HepG2 (cell line): ENCODE measurements around the gene RING1. TPM values are rescaled to one million over a fixed set of nuclear protein-coding genes. Genes with fewer than 3 reads are reported as not detected.
A peak's percentile ranks its signal among the peaks of the same experiment; 100 is the strongest.

Source experiments
- ARID2 ChIP-seq: sonication (generic); formaldehyde crosslinking; IDR thresholded peaks from 2 replicates; pipeline ENCODE4 v1.8.1; 2022; ENCODE audit warnings: mild to moderate bottlenecking, missing genetic modification reagents, borderline replicate concordance
- ATF7-NPFF ChIP-seq: sonication (generic); formaldehyde crosslinking; IDR thresholded peaks from 2 replicates; pipeline ENCODE4 v1.8.1; 2023; ENCODE audit warnings: mild to moderate bottlenecking, low read depth, missing genetic modification reagents, moderate library complexity
- KAT7 ChIP-seq: IDR thresholded peaks from 2 replicates; pipeline ENCODE4 v1.6.1; 2018; ENCODE audit warnings: borderline replicate concordance, missing compliant biosample characterization
- MED1 ChIP-seq: sonication (generic); formaldehyde crosslinking; IDR thresholded peaks from 2 replicates; pipeline ENCODE4 v1.4.0; 2020; ENCODE audit warnings: missing genetic modification reagents
- MED8 ChIP-seq: sonication (generic); formaldehyde crosslinking; IDR thresholded peaks from 2 replicates; pipeline ENCODE4 v1.8.1; 2023; ENCODE audit warnings: mild to moderate bottlenecking, missing genetic modification reagents; ENCODE audit not compliant: insufficient replicate concordance
- POLR2A ChIP-seq, 2 experiments: IDR thresholded peaks; 2 replicates each; pipeline ENCODE4 v1.6.1; 2011; ENCODE audit warnings: low read depth in 2 of 2, low read length in 2 of 2, mild to moderate bottlenecking in 1 of 2, moderate library complexity in 1 of 2; ENCODE audit not compliant: insufficient read depth in 1 of 2
- TBP ChIP-seq: sonication (generic); formaldehyde crosslinking; IDR thresholded peaks from 2 replicates; pipeline ENCODE4 v1.5.0; 2020; ENCODE audit warnings: missing genetic modification reagents
- ZNF160 ChIP-seq: sonication (generic); formaldehyde crosslinking; IDR thresholded peaks from 2 replicates; pipeline ENCODE4 v1.8.0; 2022; ENCODE audit warnings: mild to moderate bottlenecking, inconsistent platforms, missing genetic modification reagents
- ZNF333 ChIP-seq: sonication (generic); formaldehyde crosslinking; IDR thresholded peaks from 2 replicates; pipeline ENCODE4 v1.4.0; 2020; ENCODE audit warnings: mild to moderate bottlenecking, missing genetic modification reagents, borderline replicate concordance
- ZNF33B ChIP-seq: sonication (generic); formaldehyde crosslinking; IDR thresholded peaks from 2 replicates; pipeline ENCODE4 v1.5.1; 2020; ENCODE audit warnings: mild to moderate bottlenecking, missing genetic modification reagents
- ZNF619 ChIP-seq: sonication (generic); formaldehyde crosslinking; IDR thresholded peaks from 2 replicates; pipeline ENCODE4 v1.4.0; 2020; ENCODE audit warnings: mild to moderate bottlenecking, missing genetic modification reagents
- ZNF790 ChIP-seq: sonication (generic); formaldehyde crosslinking; IDR thresholded peaks from 2 replicates; pipeline ENCODE4 v1.8.0; 2022; ENCODE audit warnings: missing genetic modification reagents, mild to moderate bottlenecking, borderline replicate concordance
- polyA plus RNA-seq, 8 experiments: library from polyadenylated mRNA; depleted of rRNA in 3 of 8; stranded (reverse) in 7 of 8; unstranded in 1 of 8; fragments of >200 nt; fragmentation: Illumina TruSeq in 4 of 8; extraction: Trizol in 4 of 8; gene quantifications; 2 replicates each; pipeline versions ENCODE4 v1.2.1 to v1.2.3, GENCODE V29; 2011 to 2016; ENCODE audit warnings: low read depth in 4 of 8, missing spikeins in 1 of 8, mixed read lengths in 1 of 8; ENCODE audit not compliant: insufficient read depth in 1 of 8
- total RNA-seq, 5 experiments: library from RNA; depleted of rRNA; stranded (reverse); fragments of >200 nt; fragmentation: Illumina TruSeq; extraction: Trizol; gene quantifications; 2 replicates each; pipeline ENCODE4 v1.2.3, GENCODE V29; 2016; ENCODE audit warnings: low read depth in 1 of 5
- TF ChIP-seq, protein P1 (sequence below): sonication (generic); formaldehyde crosslinking; IDR thresholded peaks from 2 replicates; pipeline ENCODE4; 2020; ENCODE audit warnings: missing genetic modification reagents, mild to moderate bottlenecking, borderline replicate concordance
- TF ChIP-seq, protein P2 (sequence below): sonication (generic); formaldehyde crosslinking; IDR thresholded peaks from 2 replicates; pipeline ENCODE4 v1.5.0; 2020; ENCODE audit warnings: missing genetic modification reagents
- TF ChIP-seq, protein P3 (sequence below): sonication (generic); formaldehyde crosslinking; IDR thresholded peaks from 2 replicates; pipeline ENCODE4 v1.5.1; 2020; ENCODE audit warnings: mild to moderate bottlenecking, missing genetic modification reagents
- TF ChIP-seq, protein P4 (sequence below), 2 experiments: sonication (generic) in 1 of 2; formaldehyde crosslinking in 1 of 2; IDR thresholded peaks; 2 replicates each; pipeline versions ENCODE4 v1.4.0 to v1.6.1; 2016 to 2020; ENCODE audit warnings: borderline replicate concordance in 1 of 2, low read depth in 1 of 2, mild to moderate bottlenecking in 1 of 2, missing genetic modification reagents in 1 of 2

Gene RING1
- total and polyA plus RNA-seq, 2 of the 13 experiments (the other 11 are each of a cell fraction or from before 2014, with no cell fraction given): 23.9 to 33.6 TPM

DNA sequence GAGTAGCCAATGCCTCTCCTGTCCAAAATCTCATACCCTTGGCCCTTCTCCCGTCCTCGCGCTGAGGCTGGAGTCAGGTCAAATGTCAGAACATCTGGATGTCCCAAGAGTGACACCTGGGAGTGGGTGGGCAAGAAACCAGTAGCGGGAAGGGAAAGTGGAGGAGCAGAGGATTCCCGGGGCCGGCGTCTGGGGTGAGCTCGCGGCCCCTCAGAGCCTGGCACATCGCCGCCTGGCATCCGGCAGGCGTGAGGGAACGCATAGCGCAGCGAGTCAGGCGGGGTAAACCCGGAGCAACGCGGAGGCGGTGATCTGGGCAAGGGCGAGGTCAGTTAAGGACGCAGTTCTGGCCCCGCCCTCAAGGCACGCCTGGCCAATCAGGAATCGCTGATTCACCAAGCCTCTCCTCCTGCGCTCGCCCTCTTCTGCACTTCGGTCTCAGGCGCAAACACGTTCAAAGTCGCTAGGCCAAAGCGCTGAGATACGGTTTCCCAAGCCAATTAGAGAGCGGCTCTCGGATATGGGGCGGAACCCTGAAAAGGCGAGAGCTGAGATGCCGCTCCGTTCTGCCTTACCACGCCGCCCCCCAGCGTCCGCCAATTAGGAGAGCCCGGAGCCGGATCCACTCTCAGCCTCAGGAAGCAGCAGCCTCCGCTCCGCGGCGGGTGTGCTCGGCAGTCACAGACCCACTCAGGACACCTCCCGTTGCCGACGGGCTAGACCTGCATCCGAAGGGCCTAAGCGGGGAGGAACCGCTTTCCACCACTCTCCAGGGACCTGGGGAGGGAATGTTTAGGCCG lies 40.8 kb downstream of the RING1 start (continued):
- TF ChIP-seq, protein P1, sequence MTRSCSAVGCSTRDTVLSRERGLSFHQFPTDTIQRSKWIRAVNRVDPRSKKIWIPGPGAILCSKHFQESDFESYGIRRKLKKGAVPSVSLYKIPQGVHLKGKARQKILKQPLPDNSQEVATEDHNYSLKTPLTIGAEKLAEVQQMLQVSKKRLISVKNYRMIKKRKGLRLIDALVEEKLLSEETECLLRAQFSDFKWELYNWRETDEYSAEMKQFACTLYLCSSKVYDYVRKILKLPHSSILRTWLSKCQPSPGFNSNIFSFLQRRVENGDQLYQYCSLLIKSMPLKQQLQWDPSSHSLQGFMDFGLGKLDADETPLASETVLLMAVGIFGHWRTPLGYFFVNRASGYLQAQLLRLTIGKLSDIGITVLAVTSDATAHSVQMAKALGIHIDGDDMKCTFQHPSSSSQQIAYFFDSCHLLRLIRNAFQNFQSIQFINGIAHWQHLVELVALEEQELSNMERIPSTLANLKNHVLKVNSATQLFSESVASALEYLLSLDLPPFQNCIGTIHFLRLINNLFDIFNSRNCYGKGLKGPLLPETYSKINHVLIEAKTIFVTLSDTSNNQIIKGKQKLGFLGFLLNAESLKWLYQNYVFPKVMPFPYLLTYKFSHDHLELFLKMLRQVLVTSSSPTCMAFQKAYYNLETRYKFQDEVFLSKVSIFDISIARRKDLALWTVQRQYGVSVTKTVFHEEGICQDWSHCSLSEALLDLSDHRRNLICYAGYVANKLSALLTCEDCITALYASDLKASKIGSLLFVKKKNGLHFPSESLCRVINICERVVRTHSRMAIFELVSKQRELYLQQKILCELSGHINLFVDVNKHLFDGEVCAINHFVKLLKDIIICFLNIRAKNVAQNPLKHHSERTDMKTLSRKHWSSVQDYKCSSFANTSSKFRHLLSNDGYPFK (CRISPR knock-in tag): 0 out of 2 replicates have a peak, but pooled peaks have one; percentile 52
- TF ChIP-seq POLR2A (IDR thresholded peaks at IDR 0.05; ENCODE audit: insufficient read depth in 1 of 2, low read depth in 2 of 2, low read length in 2 of 2): peak; percentile 90 to 91
- no peak; the same call in 1 of the 2 replicates for TF ChIP-seq TBP (CRISPR knock-in tag)
- TF ChIP-seq ZNF333 (CRISPR knock-in tag): peak; percentile 50
- no peak; the same call in 1 of the 2 replicates for TF ChIP-seq ZNF33B (CRISPR knock-in tag)
- TF ChIP-seq, protein P2, sequence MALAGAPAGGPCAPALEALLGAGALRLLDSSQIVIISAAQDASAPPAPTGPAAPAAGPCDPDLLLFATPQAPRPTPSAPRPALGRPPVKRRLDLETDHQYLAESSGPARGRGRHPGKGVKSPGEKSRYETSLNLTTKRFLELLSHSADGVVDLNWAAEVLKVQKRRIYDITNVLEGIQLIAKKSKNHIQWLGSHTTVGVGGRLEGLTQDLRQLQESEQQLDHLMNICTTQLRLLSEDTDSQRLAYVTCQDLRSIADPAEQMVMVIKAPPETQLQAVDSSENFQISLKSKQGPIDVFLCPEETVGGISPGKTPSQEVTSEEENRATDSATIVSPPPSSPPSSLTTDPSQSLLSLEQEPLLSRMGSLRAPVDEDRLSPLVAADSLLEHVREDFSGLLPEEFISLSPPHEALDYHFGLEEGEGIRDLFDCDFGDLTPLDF (CRISPR knock-in tag): no peak; the same call in 1 of the 2 replicates
- TF ChIP-seq ARID2 (CRISPR knock-in tag): peak; percentile 82
- peak; percentile 68 for TF ChIP-seq MED1 (CRISPR knock-in tag)
- peak; percentile 18 for TF ChIP-seq MED8 (CRISPR knock-in tag)
- TF ChIP-seq ZNF160 (CRISPR knock-in tag): peak; percentile 52; the same call in 1 of the 2 replicates
- TF ChIP-seq ATF7-NPFF (CRISPR knock-in tag): peak; percentile 84
- TF ChIP-seq, protein P3, sequence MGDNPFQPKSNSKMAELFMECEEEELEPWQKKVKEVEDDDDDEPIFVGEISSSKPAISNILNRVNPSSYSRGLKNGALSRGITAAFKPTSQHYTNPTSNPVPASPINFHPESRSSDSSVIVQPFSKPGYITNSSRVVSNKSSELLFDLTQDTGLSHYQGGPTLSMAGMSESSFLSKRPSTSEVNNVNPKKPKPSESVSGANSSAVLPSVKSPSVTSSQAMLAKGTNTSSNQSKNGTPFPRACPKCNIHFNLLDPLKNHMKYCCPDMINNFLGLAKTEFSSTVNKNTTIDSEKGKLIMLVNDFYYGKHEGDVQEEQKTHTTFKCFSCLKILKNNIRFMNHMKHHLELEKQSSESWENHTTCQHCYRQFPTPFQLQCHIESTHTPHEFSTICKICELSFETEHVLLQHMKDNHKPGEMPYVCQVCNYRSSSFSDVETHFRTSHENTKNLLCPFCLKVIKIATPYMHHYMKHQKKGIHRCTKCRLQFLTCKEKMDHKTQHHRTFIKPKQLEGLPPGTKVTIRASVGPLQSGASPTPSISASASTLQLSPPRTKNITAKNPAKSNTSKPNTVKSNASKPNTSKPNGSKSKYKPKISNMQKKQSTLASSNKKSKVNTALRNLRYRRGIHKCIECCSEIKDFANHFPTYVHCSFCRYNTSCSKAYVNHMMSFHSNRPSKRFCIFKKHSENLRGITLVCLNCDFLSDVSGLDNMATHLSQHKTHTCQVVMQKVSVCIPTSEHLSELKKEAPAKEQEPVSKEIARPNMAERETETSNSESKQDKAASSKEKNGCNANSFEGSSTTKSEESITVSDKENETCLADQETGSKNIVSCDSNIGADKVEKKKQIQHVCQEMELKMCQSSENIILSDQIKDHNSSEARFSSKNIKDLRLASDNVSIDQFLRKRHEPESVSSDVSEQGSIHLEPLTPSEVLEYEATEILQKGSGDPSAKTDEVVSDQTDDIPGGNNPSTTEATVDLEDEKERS: peak; percentile 68
- TF ChIP-seq, protein P4, sequence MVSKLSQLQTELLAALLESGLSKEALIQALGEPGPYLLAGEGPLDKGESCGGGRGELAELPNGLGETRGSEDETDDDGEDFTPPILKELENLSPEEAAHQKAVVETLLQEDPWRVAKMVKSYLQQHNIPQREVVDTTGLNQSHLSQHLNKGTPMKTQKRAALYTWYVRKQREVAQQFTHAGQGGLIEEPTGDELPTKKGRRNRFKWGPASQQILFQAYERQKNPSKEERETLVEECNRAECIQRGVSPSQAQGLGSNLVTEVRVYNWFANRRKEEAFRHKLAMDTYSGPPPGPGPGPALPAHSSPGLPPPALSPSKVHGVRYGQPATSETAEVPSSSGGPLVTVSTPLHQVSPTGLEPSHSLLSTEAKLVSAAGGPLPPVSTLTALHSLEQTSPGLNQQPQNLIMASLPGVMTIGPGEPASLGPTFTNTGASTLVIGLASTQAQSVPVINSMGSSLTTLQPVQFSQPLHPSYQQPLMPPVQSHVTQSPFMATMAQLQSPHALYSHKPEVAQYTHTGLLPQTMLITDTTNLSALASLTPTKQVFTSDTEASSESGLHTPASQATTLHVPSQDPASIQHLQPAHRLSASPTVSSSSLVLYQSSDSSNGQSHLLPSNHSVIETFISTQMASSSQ (IDR thresholded peaks at IDR 0.05; ENCODE audit: low read depth): 0 out of 2 replicates have a peak, but pooled peaks have one; percentile 38
- TF ChIP-seq, protein P4 (CRISPR knock-in tag; IDR thresholded peaks at IDR 0.05; ENCODE audit: borderline replicate concordance): peak; percentile 39
- peak; percentile 84; the same call in 1 of the 2 replicates for TF ChIP-seq ZNF790
- peak; percentile 78 for TF ChIP-seq KAT7 (CRISPR knock-in tag)
- TF ChIP-seq ZNF619 (CRISPR knock-in tag): peak; percentile 19; the same call in 1 of the 2 replicates
